GM18502 (cell line): ENCODE data around the gene BCL2L15.
"Not testable (repeated sequence)": the region's sequence is repeated elsewhere in the genome, so short reads cannot be mapped to it uniquely, and the experiment has no call there.

Experiments
- ATAC-seq: cut with Tn5 transposase; IDR thresholded peaks from one replicate; pipeline ENCODE4 v1.9.1; 2021; ENCODE audit warnings: mild to moderate bottlenecking; ENCODE audit not compliant: unreplicated experiment, poor library complexity

BCL2L15 gene

GRCh38 chr1:113874012-113874879 lies 13.1 kb downstream of the BCL2L15 start:
- peak; percentile 40 for ATAC-seq

GRCh38 chr1:113872219-113872935 lies 15.0 kb downstream of the BCL2L15 start:
- ATAC-seq = peak; percentile 13

GRCh38 chr1:113871597-113872113 lies 15.7 kb downstream of the BCL2L15 start, which contains the start of gene PTPN22:
Gene PTPN22 (minus strand): TSS chr1:113871712.
- ATAC-seq = peak; percentile 91

DNA sequence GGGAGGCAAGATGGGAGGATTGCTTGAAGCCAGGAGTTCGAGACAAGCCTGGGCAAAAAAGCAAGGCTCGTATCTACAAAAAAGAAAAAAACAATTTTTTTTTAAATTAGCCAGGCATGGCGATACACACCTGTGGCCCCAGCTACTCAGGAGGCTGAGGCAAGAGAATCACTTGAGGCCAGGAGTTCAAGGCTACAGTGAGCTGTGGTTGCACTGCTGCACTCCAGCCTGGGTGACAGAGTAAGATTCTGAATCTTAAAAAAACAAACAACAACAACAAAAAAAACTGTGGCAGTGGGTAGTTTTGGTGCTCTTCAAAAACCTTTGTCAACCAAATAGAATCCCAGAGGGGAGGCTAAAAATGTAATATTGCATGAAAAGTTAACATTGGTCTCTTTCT lies 16.6 kb downstream of the BCL2L15 start:
- no peak for ATAC-seq

DNA sequence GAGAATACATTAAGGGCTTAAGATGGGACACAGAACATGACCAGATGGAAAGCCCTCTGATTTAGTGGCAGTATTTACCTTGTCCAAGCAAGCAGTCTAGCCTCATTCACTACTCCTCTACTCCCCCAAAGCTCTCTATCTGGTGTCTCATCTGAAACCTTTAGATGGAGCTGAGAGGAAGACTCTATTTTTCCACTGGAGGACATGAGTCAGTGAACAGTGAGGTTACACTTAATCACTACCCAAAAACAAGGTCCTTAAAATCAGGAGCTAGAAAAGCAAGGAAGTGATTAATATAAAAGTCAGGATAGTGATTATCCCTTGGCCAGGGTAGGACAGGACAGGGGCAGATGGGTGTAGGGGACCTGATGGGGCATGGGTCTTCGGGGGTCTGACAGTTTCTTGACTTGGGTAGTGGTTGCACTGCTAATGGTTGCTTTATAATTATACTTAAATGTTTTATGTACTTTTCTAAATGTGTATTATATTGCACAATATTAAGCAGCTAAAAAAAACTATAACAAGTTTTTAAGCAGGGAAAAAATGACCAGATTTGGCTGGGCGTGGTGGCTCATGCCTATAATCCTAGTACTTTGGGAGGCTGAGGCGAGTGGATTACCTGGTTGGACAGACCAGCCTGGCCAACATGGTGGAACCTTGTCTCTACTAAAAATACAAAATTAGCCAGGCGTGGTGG lies 18.8 kb downstream of the BCL2L15 start:
- ATAC-seq = no peak

DNA sequence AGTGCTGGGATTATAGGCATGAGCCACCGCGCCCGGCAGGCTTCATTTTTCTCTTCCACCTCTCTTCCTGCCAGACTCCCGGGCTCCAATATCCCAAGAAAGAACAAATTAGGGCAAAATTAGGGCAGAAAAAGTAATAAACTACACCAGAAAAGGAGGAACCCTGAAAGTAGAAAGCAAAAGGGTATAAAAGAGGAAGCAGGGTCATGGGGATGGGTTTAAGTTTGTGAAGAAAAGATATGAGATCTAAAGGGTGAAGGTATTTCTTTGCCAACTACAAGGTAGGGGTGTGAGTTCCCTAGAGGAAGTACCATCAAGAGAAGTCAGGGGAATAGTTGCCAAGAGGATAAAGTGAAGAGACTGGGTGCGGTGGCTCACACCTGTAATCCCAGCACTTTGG lies 25.7 kb downstream of the BCL2L15 start:
- no peak for ATAC-seq

GRCh38 chr1:113860891-113861290 lies 26.5 kb downstream of the BCL2L15 start:
- no peak for ATAC-seq

DNA sequence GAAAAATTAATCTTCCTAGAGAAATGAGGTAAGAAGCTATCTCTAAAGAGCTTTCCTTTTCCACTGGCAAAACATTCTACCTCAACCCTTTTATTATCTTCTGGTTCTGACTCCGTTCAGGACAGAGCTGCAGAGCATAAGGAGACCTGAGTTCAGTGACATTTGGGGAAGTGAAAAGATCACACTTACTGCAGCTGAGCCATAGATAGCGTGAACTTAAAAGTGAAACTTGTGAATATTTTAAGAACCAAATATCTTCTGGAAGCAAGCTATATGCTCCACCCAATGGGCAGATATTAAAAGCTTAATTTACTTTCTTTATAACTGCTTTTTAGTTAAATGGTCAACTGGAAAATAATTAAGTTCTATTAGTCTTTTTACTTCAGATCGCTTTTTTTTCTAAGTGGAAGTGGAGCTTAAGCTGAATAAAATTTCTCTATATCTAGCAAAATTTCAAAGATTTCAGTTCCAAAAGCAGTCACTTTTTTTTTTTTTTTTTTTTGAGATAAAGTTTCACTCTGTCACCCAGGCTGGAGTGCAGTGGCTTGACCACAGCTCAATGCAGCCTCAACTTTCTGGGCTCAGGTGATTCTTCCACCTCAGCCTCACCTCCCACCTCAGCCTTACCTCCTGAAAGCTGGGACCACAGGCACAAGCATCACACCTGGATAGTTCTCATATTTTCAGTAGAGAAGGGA lies 27.8 kb downstream of the BCL2L15 start:
- peak; percentile 90 for ATAC-seq

- ATAC-seq = no peak
These were observed 28.4 kb downstream of the BCL2L15 start for GRCh38 chr1:113858982-113859381.

GRCh38 chr1:113858418-113858817 lies 29.0 kb downstream of the BCL2L15 start:
- no peak for ATAC-seq

- ATAC-seq = no peak
These were observed 29.6 kb downstream of the BCL2L15 start for GRCh38 chr1:113857776-113858175.

DNA sequence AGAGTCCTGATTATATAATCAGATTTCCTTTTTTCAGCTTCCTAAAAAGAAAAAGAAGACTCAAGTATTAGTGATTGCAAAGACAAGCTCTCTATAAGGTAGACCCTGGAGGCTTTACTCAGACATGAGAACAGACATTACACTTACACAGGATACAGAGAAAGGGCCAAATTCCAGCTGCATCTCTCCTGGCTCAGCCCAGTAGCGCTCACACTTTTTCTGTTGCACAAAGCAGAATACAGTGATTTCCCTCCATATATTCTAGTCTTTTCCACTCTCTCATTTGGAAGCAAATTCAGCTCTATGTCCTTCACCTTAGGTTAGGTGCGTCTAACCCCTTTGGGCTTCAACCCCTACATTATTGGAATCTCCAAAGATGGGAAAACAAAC lies 31.0 kb downstream of the BCL2L15 start:
- ATAC-seq = no peak

- no peak for ATAC-seq
These were observed 31.6 kb downstream of the BCL2L15 start for GRCh38 chr1:113855630-113856400.

DNA sequence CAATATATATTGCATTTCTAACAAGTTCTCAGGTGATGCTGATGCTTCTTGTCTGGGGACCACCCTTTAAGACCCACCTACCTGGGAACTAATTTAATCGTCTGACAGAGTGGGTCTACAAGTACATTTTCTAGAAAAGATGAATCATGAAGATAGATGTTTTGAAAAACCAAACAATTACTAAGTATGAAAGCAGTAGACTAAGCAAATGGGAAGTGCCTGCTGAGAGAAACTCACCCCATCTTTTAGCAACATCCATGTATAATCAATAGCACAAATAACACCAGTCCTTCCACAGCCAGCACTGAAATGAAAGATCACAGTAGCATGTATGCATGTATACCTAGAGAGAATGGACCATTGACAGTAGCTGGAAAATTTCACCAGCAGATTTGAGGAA lies 33.1 kb downstream of the BCL2L15 start:
- no peak for ATAC-seq

DNA sequence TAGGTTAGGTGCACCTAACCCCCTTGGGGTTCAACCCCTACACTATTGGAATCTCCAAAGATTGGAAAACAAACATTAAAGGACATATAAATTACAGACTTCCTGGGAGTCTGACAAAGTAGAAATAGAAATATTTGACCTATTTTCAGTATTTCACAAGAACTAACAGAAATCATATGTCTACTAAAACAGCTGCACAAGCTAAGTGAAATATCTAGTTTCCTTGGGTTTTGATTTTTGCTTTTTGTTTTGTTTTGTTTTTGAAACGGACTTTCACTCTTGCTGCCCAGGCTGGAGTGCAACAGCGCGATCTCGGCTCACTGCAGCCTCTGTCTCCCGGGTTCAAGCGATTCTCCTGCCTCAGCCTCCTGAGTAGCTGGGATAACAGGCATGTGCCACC lies 34.7 kb downstream of the BCL2L15 start:
- ATAC-seq = not testable (repeated sequence)

GRCh38 chr1:113850127-113850796 lies 37.1 kb downstream of the BCL2L15 start:
- ATAC-seq = no peak

GRCh38 chr1:113849072-113849471 lies 38.3 kb downstream of the BCL2L15 start:
- ATAC-seq = no peak

DNA sequence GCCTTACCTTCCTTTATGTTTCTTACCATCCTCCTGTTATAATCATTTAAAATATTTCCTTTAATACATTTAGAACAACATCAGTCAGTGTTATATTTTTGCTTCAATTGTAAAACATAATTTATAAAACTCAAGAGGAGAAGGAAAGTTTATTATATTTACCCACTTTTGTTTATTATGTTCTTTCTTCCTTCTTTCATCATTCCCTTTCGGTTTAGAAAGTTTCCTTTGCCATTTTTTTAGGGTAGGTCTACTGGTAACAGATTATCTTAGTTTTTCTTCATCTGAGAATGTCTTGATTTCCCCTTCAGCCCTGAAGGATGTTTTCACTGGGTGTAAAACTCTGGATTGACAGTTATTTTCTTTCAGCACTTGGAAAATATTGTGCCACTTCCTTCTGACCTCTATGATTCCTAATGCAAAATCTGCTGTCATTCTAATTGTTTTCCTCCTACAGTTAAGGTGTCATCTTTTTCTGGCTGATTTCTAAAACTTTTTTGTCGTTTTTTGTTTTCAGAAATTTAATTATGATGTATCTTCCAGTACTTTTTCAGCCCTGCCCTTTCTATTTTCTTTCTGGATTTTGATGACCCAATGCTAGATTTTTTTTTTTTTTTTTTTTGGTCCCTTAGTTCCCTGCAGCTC lies 40.9 kb downstream of the BCL2L15 start:
- no peak for ATAC-seq
